HL-60 (cell line): ENCODE data around the gene VAMP5.

Experiments used
- CTCF ChIP-seq: IDR thresholded peaks from one replicate; pipeline ENCODE4 v1.5.1; 2011; ENCODE audit warnings: low read length, control low read depth, inconsistent platforms; ENCODE audit not compliant: insufficient read depth
- POLR2AphosphoS5 ChIP-seq: IDR thresholded peaks from 2 replicates; pipeline ENCODE4 v1.6.1; 2012; ENCODE audit warnings: low read depth

- no peak for TF ChIP-seq CTCF
- TF ChIP-seq POLR2AphosphoS5, result no peak
These were observed at the start of gene VAMP5 for GRCh38 chr2:85584354-85584856.
